ENCODE measurements around the gene MBNL3.

MBNL3 gene

GRCh38 chrX:132488819-132489577 is at the start of gene MBNL3:
MBNL3 (minus strand) TSS chrX:132489038; CDS start chrX:132439611, 49,427 bp downstream.
- DNase-seq (ENCODE audit: low read depth in 2 of 2) = no peak

GRCh38 chrX:132533409-132533808 is 44.6 kb upstream of the MBNL3 start:
- no peak for DNase-seq (ENCODE audit: low read depth in 2 of 2)

- DNase-seq (ENCODE audit: low read depth in 2 of 2) = no peak
Observed at GRCh38 chrX:132532913-132533312, 44.1 kb upstream of the MBNL3 start.

GRCh38 chrX:132532097-132532496 is 43.3 kb upstream of the MBNL3 start:
- DNase-seq (ENCODE audit: low read depth in 2 of 2) = no peak

GRCh38 chrX:132520792-132521191 is 32.0 kb upstream of the MBNL3 start:
- DNase-seq (ENCODE audit: low read depth in 2 of 2) = no peak

GRCh38 chrX:132520213-132520612 is 31.4 kb upstream of the MBNL3 start:
- no peak for DNase-seq (ENCODE audit: low read depth in 2 of 2)

GRCh38 chrX:132518401-132518800 is 29.6 kb upstream of the MBNL3 start:
- no peak for DNase-seq (ENCODE audit: low read depth in 2 of 2)

GRCh38 chrX:132508834-132509233 is 20.0 kb upstream of the MBNL3 start:
- DNase-seq (ENCODE audit: low read depth in 2 of 2) = no peak

GRCh38 chrX:132505116-132505515 is 16.3 kb upstream of the MBNL3 start:
- DNase-seq (ENCODE audit: low read depth in 2 of 2) = no peak

- DNase-seq (ENCODE audit: low read depth in 2 of 2) = no peak
Observed at GRCh38 chrX:132504417-132504816, 15.6 kb upstream of the MBNL3 start.

- DNase-seq (ENCODE audit: low read depth in 2 of 2) = no peak
Observed at GRCh38 chrX:132501606-132502005, 12.8 kb upstream of the MBNL3 start.

- DNase-seq (ENCODE audit: low read depth in 2 of 2) = no peak
Observed at GRCh38 chrX:132497432-132497831, 8.6 kb upstream of the MBNL3 start.

- no peak for DNase-seq (ENCODE audit: low read depth in 2 of 2)
Observed at GRCh38 chrX:132493095-132493494, 4.3 kb upstream of the MBNL3 start.

GRCh38 chrX:132491191-132491590 is 2.4 kb upstream of the MBNL3 start:
- no peak for DNase-seq (ENCODE audit: low read depth in 2 of 2)

- no peak for DNase-seq (ENCODE audit: low read depth in 2 of 2)
Observed at GRCh38 chrX:132489578-132490419, 961 bp upstream of the MBNL3 start.

GRCh38 chrX:132488180-132488705 is 595 bp downstream of the MBNL3 start:
- DNase-seq (ENCODE audit: low read depth in 2 of 2) = no peak

- DNase-seq (ENCODE audit: low read depth in 2 of 2) = no peak
Observed at GRCh38 chrX:132486599-132487178, 2.1 kb downstream of the MBNL3 start.

GRCh38 chrX:132483951-132484350 is 4.9 kb downstream of the MBNL3 start:
- DNase-seq (ENCODE audit: low read depth in 2 of 2) = no peak

GRCh38 chrX:132483488-132483887 is 5.3 kb downstream of the MBNL3 start:
- DNase-seq (ENCODE audit: low read depth in 2 of 2) = no peak

GRCh38 chrX:132482632-132483031 is 6.2 kb downstream of the MBNL3 start:
- DNase-seq (ENCODE audit: low read depth in 2 of 2) = no peak

- no peak for DNase-seq (ENCODE audit: low read depth in 2 of 2)
Observed at GRCh38 chrX:132481449-132481848, 7.4 kb downstream of the MBNL3 start.

GRCh38 chrX:132480581-132481203 is 8.1 kb downstream of the MBNL3 start:
- peak; percentile 80 to 85 for DNase-seq (ENCODE audit: low read depth in 2 of 2)

Measured in fibroblast of skin of left quadriceps (primary cell).